Measurements from ENCODE around the gene MBOAT7. TPM values are rescaled to one million over a fixed set of nuclear protein-coding genes. Genes with fewer than 3 reads are reported as not detected.

MBOAT7 gene
- total and polyA plus RNA-seq, 4 donors: 39.0 to 154 (median 73.3) TPM

GRCh38 chr19:54154603-54155345 is 34.6 kb downstream of the MBOAT7 start:
- 59 to 64% methylated on average over 18 of the region's 18 CpGs for WGBS, 2 donors
- ATAC-seq (ENCODE audit: insufficient read depth, low FRiP score) (no peak), DNase-seq (no peak)
- TF ChIP-seq CTCF (IDR thresholded peaks at IDR 0.05; ENCODE audit: control extremely low read depth, extremely low read depth): no peak
- H3K9me3 ChIP-seq (ENCODE audit: control insufficient read depth in 4 of 4, insufficient read depth in 3 of 4, low read length in 3 of 4): no peaks in the 10 kb centered on the region
- no peak overlapping the region for H3K4me3 ChIP-seq
- no peak overlapping the region for H3K27ac ChIP-seq (ENCODE audit: low read depth in 1 of 2, low read length in 1 of 2)
- H3K4me1 ChIP-seq (ENCODE audit: control insufficient read depth in 5 of 5, insufficient read depth in 5 of 5, low read length in 5 of 5): peaks cover 4 to 8% (median 7%) of the 10 kb centered on the region in 5 donors
- peaks cover 14 to 70% (median 25%) of the 10 kb centered on the region in 4 donors for H3K36me3 ChIP-seq (ENCODE audit: control insufficient read depth in 4 of 4, insufficient read depth in 4 of 4, low read length in 4 of 4)
- H3K27me3 ChIP-seq (ENCODE audit: control insufficient read depth in 3 of 3, insufficient read depth in 3 of 3, low read length in 2 of 3): no peaks in the 10 kb centered on the region
- H3K9ac ChIP-seq (ENCODE audit: insufficient read depth in 1 of 2, low read length in 2 of 2): no peak overlapping the region

DNA sequence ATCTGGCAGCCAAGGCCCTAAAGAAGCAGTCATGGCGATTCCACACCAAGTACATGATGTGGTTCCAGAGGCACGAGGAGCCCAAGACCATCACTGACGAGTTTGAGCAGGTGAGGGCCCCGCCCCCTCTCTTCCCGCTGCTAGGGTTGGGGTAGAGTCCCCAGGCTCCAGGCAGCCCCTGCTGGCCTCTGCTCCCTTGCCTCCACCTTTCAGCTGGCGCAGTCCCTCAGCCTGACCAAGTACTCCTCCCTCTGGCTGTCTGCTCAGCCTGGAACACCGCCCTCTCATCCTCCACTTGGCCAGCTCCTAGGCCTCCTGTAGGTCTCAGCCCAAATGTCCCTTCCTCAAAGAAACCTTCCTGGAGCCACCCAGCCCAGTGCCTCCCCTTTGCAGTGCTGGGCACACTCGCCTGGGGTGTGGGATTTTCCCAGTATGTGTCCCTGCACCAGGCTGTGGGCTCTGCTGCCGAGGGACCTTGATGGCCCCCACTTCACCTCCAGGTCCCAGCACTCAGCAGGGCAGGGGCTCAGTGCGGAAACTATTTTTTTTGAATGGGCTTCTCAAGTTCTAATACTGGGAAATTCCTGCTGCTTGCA is 35.6 kb downstream of the MBOAT7 start:
- WGBS, 2 donors: 83 to 84% methylated on average over 10 of the region's 10 CpGs

DNA sequence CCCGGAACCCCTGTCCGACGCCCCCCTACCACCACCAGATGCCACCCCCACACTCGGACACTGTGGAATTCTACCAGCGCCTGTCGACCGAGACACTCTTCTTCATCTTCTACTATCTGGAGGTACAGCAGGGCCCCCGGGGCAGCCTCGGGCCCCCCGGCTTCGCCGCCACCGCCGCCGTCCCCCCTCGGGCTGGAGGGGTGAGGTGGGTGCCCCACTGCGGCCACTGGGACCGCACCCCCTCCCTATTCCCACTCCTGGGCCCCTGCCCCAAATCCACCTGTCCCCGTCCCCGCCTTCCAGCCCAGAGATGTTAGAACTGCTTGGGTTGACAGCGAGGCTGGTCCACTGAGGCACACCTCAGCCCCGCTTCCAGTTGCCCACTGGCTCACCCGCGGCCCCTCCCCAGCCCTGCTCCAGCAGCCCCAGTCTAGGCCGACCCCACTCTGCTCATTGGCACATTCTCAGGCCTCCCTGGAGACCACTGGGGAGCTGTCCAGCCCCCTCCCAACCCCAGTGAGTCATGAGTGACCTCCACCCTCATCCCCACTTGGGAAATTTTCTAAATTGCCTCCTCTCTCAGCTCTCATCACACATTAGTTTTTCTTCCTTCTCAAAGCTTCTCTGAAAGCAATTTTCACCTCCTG is 36.4 kb downstream of the MBOAT7 start:
- Histone ChIP-seq H3K27ac (ENCODE audit: low read depth in 1 of 2, low read length in 1 of 2) (no peak overlapping the region), H3K4me3 (no peak overlapping the region), H3K9ac (ENCODE audit: insufficient read depth in 1 of 2, low read length in 2 of 2) (no peak overlapping the region), H3K9me3 (ENCODE audit: control insufficient read depth in 4 of 4, insufficient read depth in 3 of 4, low read length in 3 of 4) (no peaks in the 10 kb centered on the region), H3K4me1 (ENCODE audit: control insufficient read depth in 5 of 5, insufficient read depth in 5 of 5, low read length in 5 of 5) (no peaks in the 10 kb centered on the region), H3K36me3 (ENCODE audit: control insufficient read depth in 4 of 4, insufficient read depth in 4 of 4, low read length in 4 of 4) (peaks cover 14 to 86% (median 29%) of the 10 kb centered on the region in 4 donors), H3K27me3 (ENCODE audit: control insufficient read depth in 3 of 3, insufficient read depth in 3 of 3, low read length in 2 of 3) (no peaks in the 10 kb centered on the region)
- no peak for TF ChIP-seq CTCF (IDR thresholded peaks at IDR 0.05; ENCODE audit: control extremely low read depth, extremely low read depth)
- ATAC-seq (ENCODE audit: insufficient read depth, low FRiP score) (no peak), DNase-seq (no peak)
- WGBS, 2 donors: 95% methylated on average over 25 of the region's 25 CpGs

More for the DNA sequence above, 35.6 kb downstream of the MBOAT7 start:
- H3K27me3 ChIP-seq (ENCODE audit: control insufficient read depth in 3 of 3, insufficient read depth in 3 of 3, low read length in 2 of 3): no peaks in the 10 kb centered on the region
- no peak overlapping the region for H3K9ac ChIP-seq (ENCODE audit: insufficient read depth in 1 of 2, low read length in 2 of 2)
- no peak overlapping the region for H3K27ac ChIP-seq (ENCODE audit: low read depth in 1 of 2, low read length in 1 of 2)
- H3K36me3 ChIP-seq (ENCODE audit: control insufficient read depth in 4 of 4, insufficient read depth in 4 of 4, low read length in 4 of 4): peaks cover 14 to 79% (median 28%) of the 10 kb centered on the region in 4 donors
- H3K9me3 ChIP-seq (ENCODE audit: control insufficient read depth in 4 of 4, insufficient read depth in 3 of 4, low read length in 3 of 4): no peaks in the 10 kb centered on the region
- ATAC-seq (ENCODE audit: insufficient read depth, low FRiP score) (no peak), DNase-seq (no peak)
- no peak for TF ChIP-seq CTCF (IDR thresholded peaks at IDR 0.05; ENCODE audit: control extremely low read depth, extremely low read depth)
- no peak overlapping the region for H3K4me3 ChIP-seq
- H3K4me1 ChIP-seq (ENCODE audit: control insufficient read depth in 5 of 5, insufficient read depth in 5 of 5, low read length in 5 of 5): peaks cover 2 to 6% (median 4%) of the 10 kb centered on the region in 5 donors

Data from lung (tissue), 12 donors.